GM13977 (cell line): ENCODE results near the gene ATP8A2.
A peak's percentile ranks its signal among the peaks of the same experiment; 100 is the strongest.

Experiments
- DNase-seq: peaks from one replicate; pipeline ENCODE4 v3.0.0; 2012; ENCODE audit warnings: low spot score
- CTCF ChIP-seq: IDR thresholded peaks from 2 replicates; pipeline ENCODE4 v1.5.1; 2012; ENCODE audit warnings: mild to moderate bottlenecking, control low read depth; ENCODE audit not compliant: insufficient read depth; ENCODE audit errors: extremely low read depth, missing control alignments
- in situ Hi-C: fragments of 300-500 bp; cut with MboI; formaldehyde crosslinking; loops from one replicate; pipeline ENCODE4 v1.12.0; 2022; ENCODE audit warnings: low sequenced_read_pairs, low pct_unique_long_range_greater_than_20kb, mixed read lengths, inconsistent platforms; ENCODE audit not compliant: unreplicated experiment

ATP8A2 gene

GRCh38 chr13:25840931-25841330, 469.2 kb downstream of the ATP8A2 start:
- DNase-seq = no peak
- no peak for TF ChIP-seq CTCF
- in situ Hi-C loops = no loop called here

GRCh38 chr13:25843692-25844091, 471.9 kb downstream of the ATP8A2 start:
- DNase-seq = no peak
- in situ Hi-C loops = no loop called here
- TF ChIP-seq CTCF = no peak

GRCh38 chr13:25844559-25845434, 473.0 kb downstream of the ATP8A2 start:
- no peak for TF ChIP-seq CTCF
- in situ Hi-C loops = no loop called here
- DNase-seq = no peak

GRCh38 chr13:25846222-25846984, 474.6 kb downstream of the ATP8A2 start:
- no peak for TF ChIP-seq CTCF
- DNase-seq = no peak
- in situ Hi-C loops = no loop called here

GRCh38 chr13:25847145-25847544, 475.4 kb downstream of the ATP8A2 start:
- in situ Hi-C loops = no loop called here
- no peak for TF ChIP-seq CTCF

GRCh38 chr13:25847635-25848626, 476.2 kb downstream of the ATP8A2 start:
- TF ChIP-seq CTCF = no peak
- in situ Hi-C loops = no loop called here
- no peak for DNase-seq

More at GRCh38 chr13:25847145-25847544, 475.4 kb downstream of the ATP8A2 start:
- DNase-seq = peak; percentile 9
